Gastroesophageal sphincter (tissue), 4 donors: ENCODE measurements around the gene ADAMTS17. TPM values are rescaled to one million over a fixed set of nuclear protein-coding genes. Genes with fewer than 3 reads are reported as not detected.

Experiments
- ATAC-seq: fragments of 150-250 bp; one replicate; pipeline ENCODE4 v1.9.1; 2016; ENCODE audit warnings: mild to moderate bottlenecking, moderate library complexity
- H3K27ac ChIP-seq, 4 donors: fragments of 200-600 bp; sonication (generic) in 3 of 4; 1 replicate in 3 of 4; 2 replicates in 1 of 4; pipeline ENCODE4 v1.5.1; 2016 to 2019
- H3K27me3 ChIP-seq: fragments of 200-600 bp; sonication (generic); one replicate; pipeline ENCODE4 v1.5.1; 2019
- H3K36me3 ChIP-seq, 2 donors: fragments of 200-600 bp; sonication (generic); one replicate each; pipeline ENCODE4 v1.5.1; 2019; ENCODE audit warnings: control low read depth in 1 of 2
- H3K4me1 ChIP-seq, 3 donors: fragments of 200-600 bp; sonication (generic); 1 replicate in 2 of 3; 2 replicates in 1 of 3; pipeline ENCODE4 v1.5.1; 2016 to 2019; ENCODE audit warnings: control low read depth in 2 of 3
- H3K4me3 ChIP-seq, 2 donors: fragments of 200-600 bp; sonication (generic); one replicate each; pipeline ENCODE4 v1.5.1; 2019; ENCODE audit warnings: mild to moderate bottlenecking in 1 of 2, moderate library complexity in 1 of 2
- H3K9me3 ChIP-seq, 3 donors: fragments of 200-600 bp; sonication (generic); one replicate each; pipeline ENCODE4 v1.5.1; 2017 to 2019; ENCODE audit warnings: control low read depth in 2 of 3
- EP300 ChIP-seq: sonication (generic); formaldehyde crosslinking; IDR thresholded peaks from one replicate; pipeline ENCODE4 v1.6.1; 2017; ENCODE audit warnings: antibody characterized with exemption, mild to moderate bottlenecking
- POLR2A ChIP-seq, 2 donors: fragments of 450-650 bp; IDR thresholded peaks; one replicate each; pipeline ENCODE4 v1.6.1; 2017; ENCODE audit warnings: antibody characterized with exemption in 2 of 2, mild to moderate bottlenecking in 2 of 2, moderate library complexity in 1 of 2
- POLR2AphosphoS5 ChIP-seq: sonication (generic); formaldehyde crosslinking; IDR thresholded peaks from one replicate; pipeline ENCODE4 v1.6.1; 2017; ENCODE audit warnings: antibody characterized with exemption
- WGBS, 2 donors: methylation state at CpG; one replicate each; pipeline ENCODE4 v1.1.5; 2018; ENCODE audit warnings: low coverage in 1 of 2; 5-methylcytosine and 5-hydroxymethylcytosine counted together
- total RNA-seq, 4 donors: library from RNA; depleted of rRNA; stranded (reverse); fragments of >200 nt; gene quantifications; one replicate each; pipeline ENCODE4 v1.1.0, GENCODE V29; 2016
- TF ChIP-seq, protein P1 (sequence below), 4 experiments: fragments of 200-600 bp in 2 of 4; fragments of 450-650 bp in 2 of 4; sonication (generic) in 1 of 4; IDR thresholded peaks; one replicate each; pipeline ENCODE4 v1.5.1; 2017 to 2019; ENCODE audit warnings: antibody characterized with exemption in 4 of 4, mild to moderate bottlenecking in 2 of 4, moderate library complexity in 2 of 4

The ADAMTS17 gene
- total RNA-seq, 4 donors from 2014 or later = 4.9 to 14.0 (median 11.3) TPM

DNA sequence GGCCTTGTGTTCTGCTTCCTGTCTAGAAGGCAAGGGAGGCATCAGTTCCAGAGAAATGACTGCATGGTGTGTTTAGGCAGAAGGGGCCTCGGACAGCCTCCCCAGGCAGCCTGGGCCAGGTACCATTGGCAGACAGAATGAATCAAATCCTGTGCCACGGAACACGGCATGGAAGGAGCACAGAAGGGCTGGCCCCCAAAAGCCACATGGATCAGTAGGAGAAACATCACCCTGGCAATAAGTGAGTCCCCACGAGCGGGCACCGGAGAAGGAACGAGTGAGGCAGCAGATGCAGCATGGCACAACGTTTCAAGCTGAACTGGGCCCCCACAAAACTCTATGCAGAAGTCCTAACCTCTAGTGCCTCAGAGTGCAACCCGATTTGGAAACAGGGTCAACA is 223.2 kb downstream of the ADAMTS17 start:
- no peak for ATAC-seq
- Histone ChIP-seq H3K4me3 (no peak overlapping the region), H3K27ac (no peak overlapping the region), H3K27me3 (no peaks in the 10 kb centered on the region), H3K36me3 (no peaks in the 10 kb centered on the region), H3K4me1 (peaks cover 0 to 34% (median 14%) of the 10 kb centered on the region in 3 donors), H3K9me3 (peaks cover 0 to 23% (median 0%) of the 10 kb centered on the region in 3 donors)
- TF ChIP-seq EP300 (no peak), POLR2AphosphoS5 (no peak), POLR2A (IDR thresholded peaks at IDR 0.05) (no peak)
- TF ChIP-seq, protein P1, sequence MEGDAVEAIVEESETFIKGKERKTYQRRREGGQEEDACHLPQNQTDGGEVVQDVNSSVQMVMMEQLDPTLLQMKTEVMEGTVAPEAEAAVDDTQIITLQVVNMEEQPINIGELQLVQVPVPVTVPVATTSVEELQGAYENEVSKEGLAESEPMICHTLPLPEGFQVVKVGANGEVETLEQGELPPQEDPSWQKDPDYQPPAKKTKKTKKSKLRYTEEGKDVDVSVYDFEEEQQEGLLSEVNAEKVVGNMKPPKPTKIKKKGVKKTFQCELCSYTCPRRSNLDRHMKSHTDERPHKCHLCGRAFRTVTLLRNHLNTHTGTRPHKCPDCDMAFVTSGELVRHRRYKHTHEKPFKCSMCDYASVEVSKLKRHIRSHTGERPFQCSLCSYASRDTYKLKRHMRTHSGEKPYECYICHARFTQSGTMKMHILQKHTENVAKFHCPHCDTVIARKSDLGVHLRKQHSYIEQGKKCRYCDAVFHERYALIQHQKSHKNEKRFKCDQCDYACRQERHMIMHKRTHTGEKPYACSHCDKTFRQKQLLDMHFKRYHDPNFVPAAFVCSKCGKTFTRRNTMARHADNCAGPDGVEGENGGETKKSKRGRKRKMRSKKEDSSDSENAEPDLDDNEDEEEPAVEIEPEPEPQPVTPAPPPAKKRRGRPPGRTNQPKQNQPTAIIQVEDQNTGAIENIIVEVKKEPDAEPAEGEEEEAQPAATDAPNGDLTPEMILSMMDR (IDR thresholded peaks at IDR 0.05) = no peak
- WGBS, 2 donors = 95% methylated on average over 7 of the region's 9 CpGs; no CpG with 5 or more reads in 1 of the 2 donors

DNA sequence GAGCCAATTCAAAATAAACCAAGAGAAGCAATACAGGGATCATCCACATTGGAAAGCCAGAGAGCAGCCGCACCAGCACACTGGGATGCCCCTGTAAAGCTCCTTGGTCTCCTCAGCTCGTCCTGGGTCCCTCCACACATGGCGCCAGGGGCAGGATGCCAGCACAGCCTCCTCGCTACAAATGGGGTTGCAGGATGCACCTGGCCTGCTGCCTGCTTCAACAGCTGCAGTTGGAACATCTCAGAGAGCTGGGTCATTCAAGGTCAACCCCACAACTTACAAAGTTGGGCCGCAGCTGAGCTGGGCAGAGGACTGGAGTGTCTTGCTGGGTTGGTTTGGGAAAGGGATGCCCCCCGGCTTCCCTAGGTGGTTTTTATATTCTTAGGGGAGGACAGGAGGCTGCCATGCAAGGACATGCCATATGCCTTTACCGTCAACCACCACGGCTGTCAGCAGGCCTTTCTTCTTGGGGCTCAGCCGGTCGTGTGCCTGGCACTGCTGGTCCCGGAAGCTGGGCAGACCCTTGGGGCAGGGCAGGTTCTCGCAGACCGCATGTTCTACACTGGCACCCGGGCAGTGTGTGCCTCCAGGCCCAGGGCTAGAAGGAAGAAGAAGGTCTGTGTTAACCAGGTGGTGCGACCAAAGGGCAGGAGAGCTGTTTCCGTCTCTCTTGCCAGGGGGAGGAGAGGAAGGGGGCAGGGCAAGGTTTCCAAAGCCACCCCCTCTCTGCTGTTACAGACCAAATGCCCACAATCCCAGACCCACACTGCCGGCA is 225.2 kb downstream of the ADAMTS17 start:
- H3K9me3 ChIP-seq = peaks cover 0 to 15% (median 0%) of the 10 kb centered on the region in 3 donors
- peak overlapping the region in 3 of 4 donors; percentile 1 to 31 (median 19) for H3K27ac ChIP-seq
- TF ChIP-seq, protein P1 (IDR thresholded peaks at IDR 0.05) = no peak
- TF ChIP-seq POLR2AphosphoS5 (peak; percentile 23), EP300 (no peak)
- H3K36me3 ChIP-seq = no peaks in the 10 kb centered on the region
- peaks cover 0 to 53% (median 23%) of the 10 kb centered on the region in 3 donors for H3K4me1 ChIP-seq
- H3K4me3 ChIP-seq = no peak overlapping the region
- no peaks in the 10 kb centered on the region for H3K27me3 ChIP-seq
- ATAC-seq = no peak
- WGBS, 2 donors = 89 to 94% methylated on average over 3 to 4 of the region's 17 CpGs

DNA sequence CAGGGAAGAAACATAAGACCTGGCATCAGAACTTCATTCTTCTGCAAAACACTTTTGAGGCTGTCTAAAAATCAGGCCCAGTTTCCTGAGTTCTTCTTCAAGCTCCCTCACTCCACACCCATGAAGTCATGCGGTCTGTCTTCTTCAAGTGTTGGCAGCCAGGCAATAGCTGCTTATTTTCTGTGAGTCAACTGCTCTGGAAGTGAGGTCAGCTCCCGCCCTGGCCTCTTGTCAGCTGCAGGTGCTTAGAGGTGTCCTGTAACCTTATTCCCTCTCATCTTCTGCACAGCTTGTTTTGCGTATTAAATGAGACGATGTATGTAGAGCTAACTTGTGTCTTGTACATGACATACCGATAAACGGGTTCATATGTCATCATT is 226.1 kb downstream of the ADAMTS17 start:
- WGBS, 2 donors = 82 to 87% methylated on average over 3 to 5 of the region's 6 CpGs
- H3K9me3 ChIP-seq = peaks cover 0 to 6% (median 0%) of the 10 kb centered on the region in 3 donors
- TF ChIP-seq, protein P1 (IDR thresholded peaks at IDR 0.05) = no peak
- TF ChIP-seq POLR2AphosphoS5 (no peak), POLR2A (IDR thresholded peaks at IDR 0.05) (no peak), EP300 (no peak)
- no peaks in the 10 kb centered on the region for H3K27me3 ChIP-seq
- peaks cover 3 to 62% (median 31%) of the 10 kb centered on the region in 3 donors for H3K4me1 ChIP-seq
- H3K36me3 ChIP-seq = no peaks in the 10 kb centered on the region
- peak overlapping the region in 3 of 4 donors; percentile 74 to 80 (median 75) for H3K27ac ChIP-seq
- ATAC-seq = no peak
- H3K4me3 ChIP-seq = no peak overlapping the region

DNA sequence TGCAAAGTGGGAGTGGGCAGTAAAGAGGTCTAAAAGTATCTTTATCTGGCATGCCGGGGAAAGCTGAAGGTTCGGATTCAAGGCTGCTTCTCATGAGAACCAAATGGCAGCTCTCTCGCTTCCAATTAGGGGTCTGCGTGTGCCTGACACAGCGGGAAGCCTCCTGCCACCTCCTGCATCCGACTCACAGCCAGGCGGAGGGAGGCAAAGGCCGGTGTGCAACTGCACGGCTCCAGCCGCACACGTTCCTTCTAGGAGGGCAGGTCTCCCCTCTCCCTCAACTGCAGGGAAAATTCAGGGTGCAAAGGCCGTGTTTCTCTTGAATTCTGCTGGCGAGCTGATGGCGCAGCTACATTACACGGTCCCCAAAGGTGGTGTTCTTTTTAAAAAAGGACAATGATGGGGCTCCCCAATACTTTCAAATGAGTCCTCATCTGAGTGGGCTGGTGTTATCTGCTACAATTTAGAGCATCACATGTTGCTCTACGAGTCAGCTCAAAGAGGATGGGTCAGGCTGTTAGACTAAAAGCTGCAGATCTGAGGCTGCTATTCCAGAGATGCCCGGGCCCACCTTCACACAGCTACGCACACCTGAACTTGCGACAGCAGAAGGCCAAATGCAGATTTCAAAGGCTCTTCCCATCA is 226.6 kb downstream of the ADAMTS17 start:
- TF ChIP-seq POLR2AphosphoS5 (no peak), POLR2A (IDR thresholded peaks at IDR 0.05) (no peak), EP300 (no peak)
- TF ChIP-seq, protein P1 (IDR thresholded peaks at IDR 0.05) = no peak
- 90 to 91% methylated on average over 2 to 9 of the region's 19 CpGs for WGBS, 2 donors
- H3K27ac ChIP-seq = peak overlapping the region in 3 of 4 donors; percentile 74 to 80 (median 75)
- no peaks in the 10 kb centered on the region for H3K27me3 ChIP-seq
- H3K4me3 ChIP-seq = no peak overlapping the region
- ATAC-seq = no peak
- H3K36me3 ChIP-seq = no peaks in the 10 kb centered on the region
- peaks cover 0 to 1% (median 0%) of the 10 kb centered on the region in 3 donors for H3K9me3 ChIP-seq
- peaks cover 3 to 65% (median 33%) of the 10 kb centered on the region in 3 donors for H3K4me1 ChIP-seq
